IMR-90 (cell line): ENCODE measurements around the gene TUSC1.
"Not testable (repeated sequence)": the region's sequence is repeated elsewhere in the genome, so short reads cannot be mapped to it uniquely, and the experiment has no call there.

Source experiments
- CTCF ChIP-seq: conservative IDR thresholded peaks from 2 replicates; pipeline ENCODE4 v1.5.1; 2012; ENCODE audit warnings: mild to moderate bottlenecking, low read depth, low read length, improper control_type of control experiment
- ELK1 ChIP-seq: fragments of 150-350 bp; IDR thresholded peaks from 2 replicates; pipeline ENCODE4 v1.6.1; 2016; ENCODE audit warnings: low read depth, mild to moderate bottlenecking, low read length, moderate library complexity, borderline replicate concordance
- FOS ChIP-seq: fragments of 150-350 bp; IDR thresholded peaks from 2 replicates; pipeline ENCODE4 v1.6.1; 2016; ENCODE audit warnings: low read depth, low read length
- MXI1 ChIP-seq: IDR thresholded peaks from 2 replicates; pipeline ENCODE4 v1.6.1; 2012; ENCODE audit warnings: low read depth, mild to moderate bottlenecking, low read length, moderate library complexity, borderline replicate concordance
- POLR2A ChIP-seq: IDR thresholded peaks from 2 replicates; pipeline ENCODE4 v1.6.1; 2012; ENCODE audit warnings: mild to moderate bottlenecking, low read depth, low read length
- RAD21 ChIP-seq: IDR thresholded peaks from 2 replicates; pipeline ENCODE4 v1.6.1; 2012; ENCODE audit warnings: low read length, improper control_type of control experiment
- RFX5 ChIP-seq: IDR thresholded peaks from 2 replicates; pipeline ENCODE4 v1.8.0; 2012; ENCODE audit warnings: low read depth, mild to moderate bottlenecking, low read length, moderate library complexity
- SMC3 ChIP-seq: fragments of 150-350 bp; IDR thresholded peaks from 2 replicates; pipeline ENCODE4 v1.6.1; 2016; ENCODE audit warnings: low read depth, mild to moderate bottlenecking, antibody characterized with exemption, low read length, moderate library complexity

GRCh38 chr9:25675858-25676257, 2.4 kb downstream of the TUSC1 start:
- TF ChIP-seq ELK1, CTCF, POLR2A, MXI1, FOS, SMC3, RAD21, RFX5: not testable (repeated sequence)
